HG03280 (cell line): Measurements from ENCODE around the gene NDFIP1.

Experiments used
- ATAC-seq: cut with Tn5 transposase; IDR thresholded peaks from one replicate; pipeline ENCODE4 v1.9.1; 2021; ENCODE audit warnings: mild to moderate bottlenecking, moderate library complexity; ENCODE audit not compliant: unreplicated experiment

The NDFIP1 gene

DNA sequence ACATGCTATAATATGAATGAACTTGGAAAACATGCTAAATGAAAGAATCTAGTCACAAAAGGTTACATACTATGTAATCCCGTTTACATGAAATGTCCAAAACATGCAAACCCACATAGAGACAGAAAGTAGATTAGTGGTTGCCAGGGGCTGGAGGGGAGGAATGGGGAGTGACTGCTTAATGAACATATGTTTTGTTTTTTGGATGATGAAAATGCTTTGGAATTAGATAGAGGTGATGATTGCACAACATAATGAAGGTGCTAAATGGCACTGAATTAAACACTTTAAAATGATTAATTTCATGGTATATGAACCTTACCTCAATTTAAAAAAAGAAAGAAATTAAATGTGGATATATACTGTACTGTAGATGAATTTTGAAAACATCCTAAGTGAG is 17.6 kb upstream of the NDFIP1 start:
- ATAC-seq = no peak

DNA sequence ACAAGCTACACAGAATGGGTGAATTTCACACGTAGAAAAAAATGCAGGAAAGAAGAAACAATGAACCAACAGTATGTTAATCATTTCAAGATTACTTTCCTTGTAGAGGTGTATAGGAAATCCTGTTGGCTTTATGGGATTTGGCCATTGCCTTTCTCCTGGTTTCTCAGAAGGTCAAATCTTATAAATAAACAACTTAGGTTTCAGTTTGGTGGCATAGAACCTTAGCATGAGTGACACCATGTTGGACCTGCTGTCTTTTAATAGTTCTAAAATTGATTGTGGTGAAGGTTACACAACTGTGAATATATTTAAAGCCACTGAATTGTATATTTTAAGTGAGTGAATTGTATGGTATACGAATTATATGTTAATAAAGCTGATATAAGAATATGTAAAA is 16.7 kb upstream of the NDFIP1 start:
- no peak for ATAC-seq

DNA sequence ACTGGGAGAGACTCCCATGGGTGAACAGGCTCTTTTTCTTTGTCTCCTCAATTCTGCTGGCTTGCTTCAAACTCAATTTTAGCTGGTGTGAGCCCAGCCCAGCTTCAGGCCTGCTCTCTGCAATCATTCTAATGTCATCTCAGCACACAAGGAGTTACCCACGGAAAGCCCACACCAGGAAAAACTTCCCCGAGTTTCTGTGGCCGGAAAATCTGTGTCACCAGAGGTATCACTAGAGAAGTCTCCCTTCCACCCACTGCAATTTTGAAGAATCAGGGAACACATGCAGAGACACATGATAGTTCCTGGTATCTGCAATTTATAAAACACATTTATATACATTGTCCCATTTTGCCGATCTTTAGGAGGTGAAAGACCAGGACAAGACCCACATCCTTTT is 13.5 kb upstream of the NDFIP1 start:
- no peak for ATAC-seq

DNA sequence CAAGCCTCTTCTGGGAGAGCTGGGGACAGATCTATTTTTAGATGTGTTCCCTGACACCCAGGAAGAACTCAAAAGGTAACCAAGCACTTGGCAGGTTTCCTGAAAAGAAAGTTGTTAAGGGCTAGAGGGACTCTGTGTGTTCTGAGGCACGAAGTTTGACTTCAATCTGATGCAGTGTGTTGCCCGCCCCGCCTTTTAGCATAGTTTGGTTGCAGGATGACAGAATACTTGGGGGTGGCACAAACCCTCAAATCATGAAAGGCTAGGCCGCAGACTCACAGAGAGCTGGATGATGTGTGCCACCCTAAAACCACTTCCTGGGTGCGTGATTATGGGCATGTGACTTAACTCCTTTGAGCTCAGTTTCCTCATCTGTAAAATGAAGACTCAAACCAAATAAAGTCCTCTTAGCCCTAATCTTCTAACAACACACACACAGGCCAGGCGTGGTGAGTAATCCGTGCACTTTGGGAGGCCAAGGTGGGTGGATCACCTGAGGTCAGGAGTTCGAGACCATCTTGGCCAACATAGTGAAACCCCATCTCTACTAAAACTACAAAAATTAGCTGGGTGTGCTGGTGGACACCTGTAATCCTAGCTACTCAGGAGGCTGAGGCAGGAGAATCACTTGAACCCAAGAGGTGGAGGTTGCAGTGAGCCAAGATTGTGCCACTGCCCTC is 12.8 kb upstream of the NDFIP1 start:
- no peak for ATAC-seq

DNA sequence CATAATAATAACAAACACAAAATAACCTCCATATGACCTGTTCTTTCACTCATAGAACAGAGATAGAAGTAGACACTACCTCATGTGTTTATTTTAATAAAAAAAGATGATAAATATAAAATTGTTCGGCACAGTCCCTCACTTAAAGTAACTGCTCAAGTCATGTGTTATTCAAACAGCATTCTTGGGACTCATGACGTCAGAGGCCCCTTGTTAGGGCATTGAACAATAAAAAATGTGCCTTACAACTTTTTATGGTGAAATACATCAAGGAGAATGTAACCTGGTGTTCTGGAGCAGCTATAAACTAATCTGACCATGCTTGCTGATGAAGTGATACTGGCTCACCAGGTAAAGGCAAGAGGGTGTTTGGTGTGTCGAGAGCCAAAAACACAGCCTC is 12.2 kb upstream of the NDFIP1 start:
- ATAC-seq = no peak

DNA sequence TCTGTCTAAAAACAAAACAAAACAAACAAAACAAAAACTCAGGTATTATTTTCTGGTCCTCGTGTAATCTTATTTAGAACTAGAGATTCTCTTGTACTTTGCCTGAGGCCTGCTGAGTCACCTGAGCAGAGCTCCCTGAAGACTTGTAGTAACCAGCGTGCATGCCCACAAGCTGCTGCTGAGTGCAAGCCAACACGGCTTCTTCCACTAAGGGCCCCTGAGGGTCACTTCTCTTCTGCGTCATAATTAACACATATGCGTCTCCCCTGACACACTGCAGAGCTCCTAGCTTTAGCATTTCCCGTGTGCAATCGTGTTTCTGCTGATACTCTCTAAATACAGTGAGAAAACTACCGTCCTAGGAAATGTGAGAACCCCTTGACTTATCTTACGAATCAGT is 10.9 kb upstream of the NDFIP1 start:
- no peak for ATAC-seq

DNA sequence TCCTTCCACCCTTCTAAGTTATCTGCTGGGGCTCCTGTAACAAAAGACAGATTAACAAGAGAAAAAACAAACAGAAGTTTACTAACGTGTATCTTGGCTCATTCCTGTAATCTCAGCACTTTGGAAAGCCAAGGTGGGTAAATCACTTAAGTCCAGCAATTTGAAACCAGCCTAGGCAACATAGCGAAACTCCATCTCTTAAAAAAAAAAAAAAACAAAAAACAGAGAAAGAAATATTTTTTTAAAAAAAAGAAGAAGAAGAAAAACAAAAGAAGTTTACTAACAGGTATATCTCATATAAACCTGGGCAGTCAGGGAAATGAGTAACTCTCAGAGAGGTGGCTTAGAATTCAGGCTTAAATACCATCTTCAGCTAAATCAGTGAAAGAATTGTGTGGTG is 10.3 kb upstream of the NDFIP1 start:
- ATAC-seq = no peak

DNA sequence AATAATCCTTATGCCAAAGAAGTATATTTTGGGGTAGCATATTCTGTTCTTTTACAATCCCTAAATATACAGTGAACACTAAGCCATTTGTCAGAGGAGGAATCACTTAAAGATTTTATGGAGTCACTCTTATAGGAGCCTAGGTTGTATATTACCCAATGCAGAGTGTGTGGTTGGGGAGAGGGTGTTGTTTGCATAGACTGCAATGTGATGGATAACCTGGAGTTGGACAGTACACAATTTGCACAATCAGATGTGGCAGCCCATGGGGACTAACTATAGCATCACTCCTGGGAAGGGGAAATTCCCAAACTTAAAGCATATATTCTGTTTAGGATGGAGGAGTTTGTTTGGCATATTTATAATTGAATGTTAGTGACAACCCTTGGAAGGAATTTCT is 9.6 kb upstream of the NDFIP1 start:
- ATAC-seq = no peak

DNA sequence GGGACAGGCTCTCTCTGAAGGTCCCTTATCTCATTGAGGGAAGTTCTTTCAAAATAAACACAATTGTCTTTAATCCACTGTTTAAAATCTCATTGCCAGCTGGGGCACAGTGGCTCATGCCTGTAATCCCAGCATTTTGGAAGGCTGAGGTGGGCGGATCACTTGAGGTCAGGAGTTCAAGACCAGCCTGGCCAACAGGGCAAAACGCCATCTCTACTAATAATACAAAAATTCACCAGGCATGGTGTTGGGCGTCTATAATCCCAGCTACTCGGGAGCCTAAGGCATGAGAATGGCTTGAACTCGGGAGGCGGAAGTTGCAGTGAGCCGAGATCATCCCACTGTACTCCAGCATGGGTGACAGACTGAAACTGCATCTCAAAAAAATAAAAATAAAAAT is 8.3 kb upstream of the NDFIP1 start:
- ATAC-seq = no peak

DNA sequence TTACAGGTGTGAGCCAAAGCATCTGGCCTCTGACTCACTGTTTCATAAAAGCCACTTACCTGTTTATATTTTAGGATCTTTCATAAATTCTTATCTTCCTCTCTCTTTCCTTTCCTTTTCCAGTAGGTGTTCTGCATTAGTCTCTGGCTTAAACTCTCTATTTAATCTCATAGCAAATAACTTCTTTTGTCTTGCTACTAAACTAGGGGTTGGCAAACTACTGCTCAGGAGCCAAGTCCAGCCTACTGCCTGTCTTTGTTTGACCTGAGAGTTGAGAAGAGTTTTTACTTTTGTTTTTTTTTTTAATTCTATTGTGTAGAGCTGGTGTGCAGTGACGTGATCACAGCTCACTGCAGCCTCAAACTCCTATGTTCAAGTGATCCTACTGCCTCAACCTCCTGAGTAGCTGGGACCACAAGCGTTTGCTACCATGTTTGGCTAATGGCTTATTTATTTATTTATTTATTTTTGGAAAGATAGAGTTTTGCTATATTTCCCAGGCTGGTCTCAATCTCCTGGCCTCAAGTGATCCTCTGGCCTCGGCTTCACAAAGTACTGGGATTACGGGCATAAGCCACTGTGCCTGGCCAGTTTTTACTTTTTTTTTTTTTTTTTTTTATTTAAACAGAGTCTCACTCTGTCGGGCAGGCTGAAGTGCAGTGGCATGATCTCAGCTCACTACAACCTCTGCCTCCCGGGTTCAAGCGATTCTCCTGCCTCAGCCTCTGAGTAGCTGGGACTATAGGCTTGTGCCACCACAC is 5.4 kb upstream of the NDFIP1 start:
- ATAC-seq = no peak

DNA sequence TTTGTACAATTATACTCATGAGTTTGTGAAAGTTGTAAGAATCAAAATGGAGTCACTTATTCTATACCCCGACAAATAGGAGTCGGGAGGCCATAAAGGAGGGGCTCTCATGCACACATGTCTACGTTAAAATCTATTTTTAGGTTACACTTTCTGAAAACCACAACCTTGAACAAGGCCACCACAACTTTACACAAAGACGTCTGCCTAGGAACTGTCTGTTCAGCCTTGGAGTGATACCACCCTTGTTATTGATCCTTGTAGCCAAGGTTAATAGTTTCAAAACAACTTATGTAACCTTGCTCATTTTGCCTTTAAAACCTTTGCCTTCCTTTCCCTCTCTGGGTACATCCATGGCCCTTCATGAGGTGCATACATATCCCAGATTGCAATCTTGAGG is 4.1 kb upstream of the NDFIP1 start:
- no peak for ATAC-seq

DNA sequence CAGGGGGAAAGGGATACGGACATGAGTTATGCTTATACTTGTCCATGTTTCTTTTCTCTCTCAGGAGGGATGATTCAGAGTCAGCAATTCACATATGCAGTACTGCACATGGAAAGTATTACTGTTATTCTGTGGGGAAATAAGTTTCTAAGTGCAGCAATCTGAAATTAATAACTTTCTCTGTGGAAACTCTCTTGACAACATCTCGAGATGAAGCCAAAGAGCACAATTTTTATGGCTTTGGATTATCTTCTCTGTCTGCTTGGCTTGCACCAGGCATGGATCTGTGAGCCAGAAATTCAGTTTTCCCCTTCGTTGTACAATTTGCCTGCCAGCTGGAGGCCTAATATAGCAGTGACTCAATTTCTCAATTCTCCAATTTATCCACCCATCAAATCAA is 2.5 kb upstream of the NDFIP1 start:
- ATAC-seq = no peak

DNA sequence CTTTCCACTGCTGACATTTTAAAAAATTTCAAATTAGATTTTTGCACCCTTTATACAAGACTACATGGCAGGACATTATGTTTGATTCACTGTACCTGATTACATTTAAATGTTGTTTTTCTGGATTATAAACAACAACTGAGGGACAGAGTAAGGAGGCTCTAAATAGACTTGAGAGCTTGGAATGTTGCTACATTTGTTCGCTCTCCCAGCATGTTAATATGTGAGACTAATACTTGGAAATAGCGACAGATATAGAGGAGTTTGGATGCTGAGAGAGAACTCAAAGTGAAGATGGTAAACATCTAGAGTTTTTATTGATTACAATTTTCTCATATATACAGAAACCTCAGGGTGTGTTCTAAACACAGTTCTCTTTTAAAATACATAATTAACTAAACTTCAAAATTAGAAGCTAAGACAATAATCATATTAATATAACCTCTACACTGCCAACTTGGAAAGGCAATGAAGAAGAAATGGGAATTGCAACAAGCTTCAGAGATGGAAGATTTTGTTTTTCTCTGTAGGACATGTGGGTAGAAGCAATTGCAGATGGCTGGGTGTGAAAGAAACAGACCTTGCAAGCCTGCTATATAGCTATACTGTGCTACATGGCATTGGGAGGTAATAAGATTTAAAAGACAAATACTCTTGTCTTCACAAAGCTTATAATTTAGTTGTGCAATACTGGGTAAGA is 1.4 kb upstream of the NDFIP1 start:
- no peak for ATAC-seq

DNA sequence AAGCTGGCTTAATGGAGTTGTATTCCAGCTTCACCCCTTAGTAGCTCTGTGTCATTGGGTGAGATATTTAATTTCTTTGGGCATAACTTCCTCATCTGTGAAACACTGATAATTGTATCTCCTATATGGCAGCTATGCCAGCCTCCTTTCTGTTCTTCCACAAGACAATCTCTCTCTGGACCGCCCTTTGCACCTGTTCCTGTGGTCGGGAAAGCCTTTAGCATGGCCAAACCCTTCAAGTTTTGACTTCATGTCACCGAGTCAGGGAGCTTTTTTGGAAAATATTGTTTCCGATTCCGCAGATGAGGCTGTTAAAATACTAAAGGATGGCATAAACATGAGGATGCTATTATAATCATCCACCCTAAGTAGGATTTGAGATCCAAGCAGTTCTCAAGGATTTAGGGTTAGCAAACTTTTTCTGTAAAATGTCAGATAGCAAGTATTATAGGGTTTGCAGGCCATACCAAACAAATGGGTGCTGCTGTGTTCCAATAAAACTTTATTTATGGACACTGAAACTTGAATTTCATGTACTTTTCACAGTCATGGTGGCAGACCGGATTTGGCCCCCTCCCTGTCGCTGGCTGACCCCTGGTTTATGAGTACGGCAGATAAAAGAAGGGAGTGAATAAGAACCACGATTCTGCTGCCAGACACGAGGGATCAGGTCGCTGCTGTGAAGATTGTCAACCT is 695 bp upstream of the NDFIP1 start:
- ATAC-seq = no peak

DNA sequence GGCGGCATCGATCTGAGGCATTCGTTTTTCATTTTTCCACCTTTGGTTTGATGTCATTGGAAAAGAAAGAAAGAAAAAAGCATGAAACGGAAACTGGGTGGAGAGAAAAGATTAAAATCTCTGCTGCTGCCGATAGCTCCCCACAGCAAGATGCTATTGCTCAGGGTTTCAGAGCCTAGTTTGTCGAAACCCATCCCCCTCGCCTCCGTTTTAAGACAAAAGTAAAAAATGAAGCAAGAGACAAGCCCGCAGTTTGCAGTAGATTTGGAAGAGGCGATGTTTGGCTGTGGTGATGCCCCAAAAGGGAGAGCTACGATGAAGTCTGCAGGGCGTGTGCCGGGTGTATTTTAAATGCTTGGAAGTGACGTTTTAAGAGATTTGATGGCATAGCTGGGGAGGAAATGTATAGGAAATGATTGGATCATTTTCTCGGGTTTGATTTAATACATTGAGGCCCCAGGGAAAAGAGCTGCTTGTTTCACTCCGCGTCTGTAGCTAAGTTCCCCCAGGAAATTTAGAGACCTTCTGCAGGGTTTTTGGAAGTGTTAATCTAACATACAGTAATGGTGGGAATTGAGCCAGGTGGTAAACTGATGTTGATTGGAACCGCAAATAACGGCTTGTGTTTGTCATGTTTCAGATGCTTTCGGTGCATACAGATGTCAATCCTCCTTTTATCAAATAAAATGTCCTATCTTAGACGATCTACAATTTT is 909 bp downstream of the NDFIP1 start:
- ATAC-seq = no peak

DNA sequence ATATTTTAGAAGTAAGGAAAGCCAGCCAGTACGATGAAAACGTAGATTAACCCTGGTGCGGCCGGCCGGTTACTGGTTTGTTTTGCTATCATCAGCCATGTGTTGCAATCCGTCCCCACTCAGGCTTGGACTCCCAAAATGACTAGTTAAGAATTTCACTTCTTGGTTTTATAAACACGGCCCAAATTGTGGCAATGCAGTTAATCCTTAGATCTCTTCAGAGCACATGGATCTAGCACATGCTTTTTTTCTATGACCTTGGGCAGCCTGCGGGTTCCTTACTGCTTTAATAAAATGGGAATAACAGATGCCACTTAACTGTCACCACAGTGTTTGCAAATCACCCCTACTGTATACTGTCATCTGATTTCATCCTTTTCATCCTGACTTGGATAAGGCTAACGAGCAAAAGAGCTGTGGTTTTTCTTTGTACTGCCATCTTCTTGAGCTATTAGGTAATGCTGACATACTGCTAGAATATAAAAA is 1.5 kb downstream of the NDFIP1 start:
- no peak for ATAC-seq

DNA sequence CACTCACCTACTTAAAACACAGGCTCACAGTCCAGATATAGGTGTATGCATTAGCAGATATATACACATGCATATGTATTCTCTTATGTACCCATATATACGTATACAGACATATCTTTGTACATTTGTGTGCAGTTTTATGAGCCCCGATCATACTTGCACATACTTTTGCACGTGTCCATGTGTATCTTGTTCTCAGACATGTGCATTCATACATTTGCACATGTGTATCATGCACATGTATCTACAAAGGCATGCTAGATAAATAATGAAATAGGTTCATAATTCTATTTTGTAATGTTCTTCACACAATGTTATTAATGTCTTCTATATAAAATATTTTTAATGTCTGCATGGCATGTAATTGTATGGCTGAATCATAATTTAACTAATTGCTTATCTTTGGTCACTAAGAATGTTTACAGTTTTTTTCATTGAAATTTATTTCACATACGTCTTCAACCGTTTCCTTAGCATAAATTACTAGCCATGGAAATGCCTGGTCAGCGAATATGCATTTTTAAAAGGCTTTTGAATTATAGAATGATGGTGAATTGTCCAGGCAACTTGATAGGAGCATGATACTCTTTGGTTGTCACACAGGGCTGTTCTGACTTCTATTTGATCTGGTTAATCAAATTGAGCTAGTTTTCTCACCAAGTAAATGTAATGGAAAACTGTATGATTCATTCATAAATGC is 2.6 kb downstream of the NDFIP1 start:
- ATAC-seq = no peak

DNA sequence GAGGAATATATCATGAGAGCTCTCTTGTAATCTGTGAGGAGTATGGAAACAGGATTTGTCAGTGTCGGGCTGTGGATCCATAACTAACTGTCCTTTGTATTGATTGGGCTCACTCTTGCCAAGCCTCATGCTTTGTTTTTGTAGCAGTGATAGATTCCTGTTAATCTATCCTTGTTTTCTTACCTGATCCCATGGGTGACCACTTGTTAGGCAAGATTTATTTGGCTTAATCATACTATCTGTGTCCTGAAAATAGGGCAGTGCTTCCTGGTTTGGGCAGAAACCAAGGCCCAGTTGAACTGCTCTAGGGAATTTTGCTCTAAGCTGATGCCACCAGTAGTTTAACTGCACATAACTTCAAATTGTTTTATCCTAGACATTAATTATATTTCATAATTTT is 6.1 kb downstream of the NDFIP1 start:
- ATAC-seq = no peak

DNA sequence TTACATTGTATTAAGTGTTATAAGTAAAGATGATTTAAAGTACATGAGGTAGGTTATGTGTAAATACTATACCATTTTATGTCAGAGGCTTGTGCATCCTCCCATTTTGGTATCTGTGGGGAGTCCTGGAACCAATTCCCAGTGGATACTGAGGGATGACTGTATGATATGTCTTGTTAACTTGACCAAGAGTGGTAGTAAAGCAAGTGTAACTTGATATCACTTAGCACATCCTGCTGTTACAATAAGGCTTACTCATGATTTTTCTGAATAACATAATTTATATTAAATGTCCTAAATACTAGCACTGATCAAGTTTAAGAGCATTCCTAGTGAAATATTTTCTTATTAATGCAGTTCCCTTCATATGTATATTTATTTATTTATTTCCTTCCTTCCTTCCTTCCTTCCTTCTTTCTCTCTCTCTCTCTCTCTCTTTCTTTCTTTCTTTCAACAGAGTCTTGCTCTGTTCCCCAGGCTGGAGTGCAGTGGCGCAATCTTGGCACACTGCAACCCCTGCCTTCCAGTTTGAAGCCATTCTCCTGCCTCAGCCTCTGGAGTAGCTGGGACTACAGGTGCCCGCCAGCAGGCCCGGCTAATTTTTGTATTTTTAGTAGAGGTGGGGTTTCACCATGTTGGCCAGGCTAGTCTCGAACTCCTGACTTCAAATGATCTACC is 7.5 kb downstream of the NDFIP1 start:
- ATAC-seq = no peak
